HFF-Myc (cell line): ENCODE data around the gene KCMF1.

Experiments used
- DNase-seq: peaks from one replicate; pipeline ENCODE4 v3.0.0-alpha.2; 2011; ENCODE audit warnings: low read depth; ENCODE audit errors: extremely low read depth
- H3K4me3 ChIP-seq: replicated peaks from 2 replicates; pipeline ENCODE4 v1.5.1; 2011; ENCODE audit warnings: low read depth, mild to moderate bottlenecking, control low read depth, low read length
- TF ChIP-seq, protein P1 (sequence below): IDR thresholded peaks from 2 replicates; pipeline ENCODE4 v1.5.1; 2012; ENCODE audit warnings: mild to moderate bottlenecking, low read depth, low read length, control low read depth; ENCODE audit errors: missing control alignments

The KCMF1 gene

GRCh38 chr2:84931384-84931821, 39.6 kb upstream of the KCMF1 start:
- TF ChIP-seq, protein P1, sequence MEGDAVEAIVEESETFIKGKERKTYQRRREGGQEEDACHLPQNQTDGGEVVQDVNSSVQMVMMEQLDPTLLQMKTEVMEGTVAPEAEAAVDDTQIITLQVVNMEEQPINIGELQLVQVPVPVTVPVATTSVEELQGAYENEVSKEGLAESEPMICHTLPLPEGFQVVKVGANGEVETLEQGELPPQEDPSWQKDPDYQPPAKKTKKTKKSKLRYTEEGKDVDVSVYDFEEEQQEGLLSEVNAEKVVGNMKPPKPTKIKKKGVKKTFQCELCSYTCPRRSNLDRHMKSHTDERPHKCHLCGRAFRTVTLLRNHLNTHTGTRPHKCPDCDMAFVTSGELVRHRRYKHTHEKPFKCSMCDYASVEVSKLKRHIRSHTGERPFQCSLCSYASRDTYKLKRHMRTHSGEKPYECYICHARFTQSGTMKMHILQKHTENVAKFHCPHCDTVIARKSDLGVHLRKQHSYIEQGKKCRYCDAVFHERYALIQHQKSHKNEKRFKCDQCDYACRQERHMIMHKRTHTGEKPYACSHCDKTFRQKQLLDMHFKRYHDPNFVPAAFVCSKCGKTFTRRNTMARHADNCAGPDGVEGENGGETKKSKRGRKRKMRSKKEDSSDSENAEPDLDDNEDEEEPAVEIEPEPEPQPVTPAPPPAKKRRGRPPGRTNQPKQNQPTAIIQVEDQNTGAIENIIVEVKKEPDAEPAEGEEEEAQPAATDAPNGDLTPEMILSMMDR: no peak
- no peak for DNase-seq
- H3K4me3 ChIP-seq: no peak overlapping the region

GRCh38 chr2:84938194-84938879, 32.6 kb upstream of the KCMF1 start:
- no peak overlapping the region for H3K4me3 ChIP-seq
- TF ChIP-seq, protein P1: no peak
- no peak for DNase-seq

DNA sequence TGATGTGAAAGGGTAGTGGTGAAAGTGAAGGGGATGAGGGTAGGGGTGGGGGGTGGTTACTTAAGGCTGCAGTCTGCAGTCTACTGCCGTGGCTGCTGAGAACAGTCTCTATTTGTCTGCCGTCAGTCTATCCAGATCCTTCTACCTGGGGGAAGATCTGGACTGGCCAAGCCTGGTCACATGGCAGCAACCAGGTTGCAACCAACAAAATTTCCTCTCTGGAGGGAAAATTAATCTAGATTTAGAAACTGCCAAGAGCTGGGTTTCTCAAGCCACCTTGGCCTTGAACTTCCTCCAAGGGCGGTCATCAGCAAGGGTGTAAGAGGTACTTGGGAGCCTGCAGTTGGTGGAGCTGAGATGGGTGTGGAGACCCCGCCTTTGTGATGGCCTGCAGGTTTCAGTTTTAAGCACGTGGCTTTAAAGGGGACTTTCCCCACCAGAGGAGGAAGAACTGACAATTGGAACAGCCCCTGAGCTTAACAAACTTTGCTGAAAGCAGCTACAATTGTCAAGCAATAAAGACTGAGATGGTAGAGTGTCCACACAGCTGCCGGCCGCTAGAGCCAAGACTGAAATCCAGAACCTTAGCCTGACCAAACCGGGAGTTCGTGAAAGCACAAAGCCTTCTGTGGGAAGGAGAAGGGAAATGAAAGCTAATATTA, 31.4 kb upstream of the KCMF1 start:
- TF ChIP-seq, protein P1: no peak
- DNase-seq: no peak
- no peak overlapping the region for H3K4me3 ChIP-seq

DNA sequence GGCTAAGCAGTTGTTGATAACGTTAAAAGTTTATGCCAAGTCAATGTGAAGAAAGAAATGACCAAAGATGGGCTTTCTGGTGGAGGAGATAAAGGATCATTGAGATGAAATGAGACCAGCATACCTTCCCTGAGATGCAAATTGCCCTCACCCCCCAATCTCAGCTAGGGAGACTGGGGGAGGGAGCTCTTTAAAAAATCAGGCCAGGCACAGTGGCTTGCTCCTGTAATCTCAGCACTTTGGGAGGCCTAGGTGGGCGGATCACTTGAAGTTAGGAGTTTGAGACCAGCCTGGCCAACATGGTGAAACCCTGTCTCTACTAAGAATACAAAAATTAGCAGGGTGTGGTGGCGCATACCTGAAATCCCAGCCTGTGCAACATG, 30.9 kb upstream of the KCMF1 start:
- DNase-seq: no peak
- TF ChIP-seq, protein P1: no peak
- H3K4me3 ChIP-seq: no peak overlapping the region

- TF ChIP-seq, protein P1: no peak
- DNase-seq: no peak
- no peak overlapping the region for H3K4me3 ChIP-seq
Observed at GRCh38 chr2:84940831-84941412, 30.0 kb upstream of the KCMF1 start.

DNA sequence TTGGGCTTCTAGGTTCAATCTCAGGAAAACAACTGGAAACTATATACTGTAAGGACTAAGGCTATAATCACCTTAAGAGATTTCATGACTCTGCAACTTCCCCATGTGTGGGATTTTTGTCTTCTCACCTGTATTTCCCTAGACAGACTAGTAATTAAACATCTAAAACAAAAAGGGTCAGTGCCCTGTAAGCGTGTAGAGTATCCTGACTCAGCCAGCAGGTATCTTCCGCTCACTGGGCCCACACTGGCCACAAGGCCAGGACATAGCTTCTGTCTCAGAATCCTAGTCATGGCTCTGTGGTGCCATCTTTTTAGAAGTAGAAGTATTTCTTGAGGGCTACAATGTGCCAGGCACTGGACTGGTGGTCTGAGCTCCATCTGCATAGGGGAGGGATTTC, 28.8 kb upstream of the KCMF1 start:
- no peak for DNase-seq
- no peak overlapping the region for H3K4me3 ChIP-seq
- TF ChIP-seq, protein P1: no peak
